ENCODE measurements around the gene TTF2. TPM values are rescaled to one million over a fixed set of nuclear protein-coding genes. Genes with fewer than 3 reads are reported as not detected.
A peak's percentile ranks its signal among the peaks of the same experiment; 100 is the strongest.

Gene TTF2
- total RNA-seq, 1 donor from 2014 or later = 11.1 TPM

- DNase-seq (ENCODE audit: low spot score) = no peak
- Mint-ChIP-seq H3K4me3 (ENCODE audit: unreplicated experiment) (no peak overlapping the region), H3K36me3 (ENCODE audit: low read depth, unreplicated experiment) (no peaks in the 10 kb centered on the region), H3K27me3 (ENCODE audit: unreplicated experiment) (no peaks in the 10 kb centered on the region), H3K27ac (ENCODE audit: unreplicated experiment) (no peak overlapping the region), H3K4me1 (ENCODE audit: unreplicated experiment) (no peaks in the 10 kb centered on the region), H3K9me3 (ENCODE audit: unreplicated experiment) (no peaks in the 10 kb centered on the region)
- TF ChIP-seq CTCF (IDR thresholded peaks at IDR 0.05; ENCODE audit: unreplicated experiment) = no peak
These were observed 33.0 kb downstream of the TTF2 start for GRCh38 chr1:117093091-117093534.

GRCh38 chr1:117093870-117094621 is 33.9 kb downstream of the TTF2 start:
- H3K4me1 Mint-ChIP-seq (ENCODE audit: unreplicated experiment) = no peaks in the 10 kb centered on the region
- no peaks in the 10 kb centered on the region for H3K9me3 Mint-ChIP-seq (ENCODE audit: unreplicated experiment)
- H3K36me3 Mint-ChIP-seq (ENCODE audit: low read depth, unreplicated experiment) = no peaks in the 10 kb centered on the region
- TF ChIP-seq CTCF (IDR thresholded peaks at IDR 0.05; ENCODE audit: unreplicated experiment) = peak; percentile 53
- H3K27ac Mint-ChIP-seq (ENCODE audit: unreplicated experiment) = no peak overlapping the region
- peak; percentile 11 for DNase-seq (ENCODE audit: low spot score)
- H3K4me3 Mint-ChIP-seq (ENCODE audit: unreplicated experiment) = no peak overlapping the region
- H3K27me3 Mint-ChIP-seq (ENCODE audit: unreplicated experiment) = no peaks in the 10 kb centered on the region

- TF ChIP-seq CTCF (IDR thresholded peaks at IDR 0.05; ENCODE audit: unreplicated experiment) = no peak
- no peaks in the 10 kb centered on the region for H3K4me1 Mint-ChIP-seq (ENCODE audit: unreplicated experiment)
- H3K36me3 Mint-ChIP-seq (ENCODE audit: low read depth, unreplicated experiment) = no peaks in the 10 kb centered on the region
- no peaks in the 10 kb centered on the region for H3K9me3 Mint-ChIP-seq (ENCODE audit: unreplicated experiment)
- DNase-seq (ENCODE audit: low spot score) = no peak
- no peak overlapping the region for H3K27ac Mint-ChIP-seq (ENCODE audit: unreplicated experiment)
- H3K27me3 Mint-ChIP-seq (ENCODE audit: unreplicated experiment) = no peaks in the 10 kb centered on the region
- no peak overlapping the region for H3K4me3 Mint-ChIP-seq (ENCODE audit: unreplicated experiment)
These were observed 34.9 kb downstream of the TTF2 start for GRCh38 chr1:117094841-117095604.

- H3K4me1 Mint-ChIP-seq (ENCODE audit: unreplicated experiment) = no peaks in the 10 kb centered on the region
- H3K9me3 Mint-ChIP-seq (ENCODE audit: unreplicated experiment) = no peaks in the 10 kb centered on the region
- DNase-seq (ENCODE audit: low spot score) = no peak
- no peaks in the 10 kb centered on the region for H3K36me3 Mint-ChIP-seq (ENCODE audit: low read depth, unreplicated experiment)
- no peak overlapping the region for H3K4me3 Mint-ChIP-seq (ENCODE audit: unreplicated experiment)
- no peak overlapping the region for H3K27ac Mint-ChIP-seq (ENCODE audit: unreplicated experiment)
- TF ChIP-seq CTCF (IDR thresholded peaks at IDR 0.05; ENCODE audit: unreplicated experiment) = no peak
- H3K27me3 Mint-ChIP-seq (ENCODE audit: unreplicated experiment) = no peaks in the 10 kb centered on the region
These were observed 36.9 kb downstream of the TTF2 start for GRCh38 chr1:117096951-117097408.

GRCh38 chr1:117097443-117097842 is 37.3 kb downstream of the TTF2 start:
- no peak for TF ChIP-seq CTCF (IDR thresholded peaks at IDR 0.05; ENCODE audit: unreplicated experiment)
- H3K9me3 Mint-ChIP-seq (ENCODE audit: unreplicated experiment) = no peaks in the 10 kb centered on the region

More at GRCh38 chr1:117097443-117097842, 37.3 kb downstream of the TTF2 start:
- no peak for DNase-seq (ENCODE audit: low spot score)
- no peak overlapping the region for H3K4me3 Mint-ChIP-seq (ENCODE audit: unreplicated experiment)
- H3K36me3 Mint-ChIP-seq (ENCODE audit: low read depth, unreplicated experiment) = no peaks in the 10 kb centered on the region
- no peaks in the 10 kb centered on the region for H3K4me1 Mint-ChIP-seq (ENCODE audit: unreplicated experiment)
- no peak overlapping the region for H3K27ac Mint-ChIP-seq (ENCODE audit: unreplicated experiment)
- H3K27me3 Mint-ChIP-seq (ENCODE audit: unreplicated experiment) = no peaks in the 10 kb centered on the region

Measured in endothelial cell (in vitro differentiated cells).